Dermis blood vessel endothelial cell (primary cell): ENCODE measurements around the gene PEF1. TPM values are rescaled to one million over a fixed set of nuclear protein-coding genes. Genes with fewer than 3 reads are reported as not detected.
A peak's percentile ranks its signal among the peaks of the same experiment; 100 is the strongest.

ENCODE experiments used
- DNase-seq: peaks from one replicate; pipeline ENCODE4 v3.0.0; 2010
- total RNA-seq: library from RNA; depleted of rRNA; stranded (reverse); fragments of >200 nt; gene quantifications from 2 replicates; pipeline ENCODE4 v1.2.3, GENCODE V29; 2014

The PEF1 gene
- total RNA-seq, 1 donor from 2014 or later, result 159 TPM

DNA sequence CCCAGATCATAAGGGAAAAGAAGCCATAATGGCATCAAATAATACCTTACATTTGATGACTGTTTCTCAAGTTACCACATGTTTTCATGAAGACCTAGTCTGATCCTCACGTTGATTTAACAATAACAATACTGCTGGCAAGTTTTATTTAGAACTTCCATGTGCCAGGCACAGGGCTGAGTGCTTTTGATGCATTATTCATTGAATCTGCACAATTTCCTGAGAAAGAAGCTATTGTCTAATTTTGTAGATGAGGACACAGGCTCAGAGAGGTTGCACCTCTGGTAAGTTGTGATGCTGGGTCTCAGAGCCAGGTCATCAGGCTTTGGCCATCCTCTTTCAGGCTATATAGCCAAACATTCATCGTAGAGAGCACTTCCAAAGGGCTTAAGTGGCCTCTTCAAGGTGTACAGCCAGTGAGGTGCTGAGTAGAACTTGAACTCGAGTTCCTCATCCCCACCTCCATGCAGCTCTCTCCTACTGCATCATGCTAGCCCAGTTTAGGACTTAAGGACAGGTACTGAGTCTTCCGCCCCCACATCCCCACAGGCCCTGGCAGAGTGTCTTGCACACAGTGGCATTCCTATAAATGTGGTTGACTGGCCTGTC is 8.3 kb upstream of the PEF1 start:
- no peak for DNase-seq

DNA sequence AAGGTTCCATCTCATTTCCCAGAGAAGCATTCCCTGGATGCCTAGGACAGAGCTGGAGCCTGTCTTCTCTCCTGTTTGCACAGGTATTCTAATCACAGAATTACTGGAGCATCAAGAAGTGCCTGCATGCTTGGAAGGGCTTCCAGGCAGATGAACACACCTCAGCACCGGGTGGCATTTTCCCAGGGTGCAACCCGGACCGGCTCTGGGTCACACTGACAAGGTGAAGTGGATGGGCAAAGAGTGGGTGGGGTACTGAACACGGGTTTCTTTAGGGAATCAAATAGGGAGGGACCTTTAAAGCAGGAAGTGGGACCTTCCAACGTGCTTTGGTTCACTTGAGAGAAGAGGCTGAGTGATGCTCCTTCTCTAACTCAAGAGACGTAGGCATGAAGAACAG is 7.1 kb upstream of the PEF1 start:
- no peak for DNase-seq

DNA sequence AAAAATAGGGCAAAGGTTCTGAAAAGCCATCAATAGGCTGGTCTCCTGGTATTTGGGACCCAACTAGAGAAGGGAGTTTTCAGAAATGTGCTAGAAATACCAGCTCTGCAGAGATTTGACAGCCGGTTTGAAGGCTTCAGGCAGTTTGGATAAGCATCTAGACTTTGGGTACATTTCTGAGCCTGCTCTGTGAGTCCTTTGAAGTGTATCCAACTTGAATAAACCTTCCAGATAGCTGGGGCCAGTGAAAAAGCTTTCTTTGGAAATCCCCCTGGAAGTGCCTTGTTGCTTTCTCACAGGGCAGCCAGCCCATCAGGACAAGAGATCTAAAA is 6.4 kb upstream of the PEF1 start:
- DNase-seq, result no peak

- no peak for DNase-seq
Measured at GRCh38 chr1:31650161-31651088, 5.7 kb upstream of the PEF1 start.

GRCh38 chr1:31648641-31649357 is 4.1 kb upstream of the PEF1 start:
- no peak for DNase-seq

DNA sequence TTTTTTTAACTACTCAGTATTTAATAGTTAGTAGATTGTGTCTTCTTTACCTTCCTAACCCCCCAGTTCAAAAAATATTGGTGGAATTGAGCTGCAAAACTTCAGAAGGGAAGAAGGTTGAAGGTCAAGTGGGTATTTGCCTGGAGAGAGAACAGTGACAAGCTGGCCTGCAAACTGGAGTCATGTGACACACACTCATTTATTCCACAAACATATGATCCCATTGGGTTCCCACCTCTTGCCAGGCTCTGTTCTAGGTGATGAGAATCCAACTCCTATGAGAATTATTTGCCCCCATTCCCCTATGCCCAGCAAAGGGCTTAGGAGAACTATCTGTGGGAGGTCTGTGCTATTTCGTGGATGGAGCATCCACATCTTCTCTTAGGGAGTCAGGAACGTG is 3.5 kb upstream of the PEF1 start:
- no peak for DNase-seq

DNA sequence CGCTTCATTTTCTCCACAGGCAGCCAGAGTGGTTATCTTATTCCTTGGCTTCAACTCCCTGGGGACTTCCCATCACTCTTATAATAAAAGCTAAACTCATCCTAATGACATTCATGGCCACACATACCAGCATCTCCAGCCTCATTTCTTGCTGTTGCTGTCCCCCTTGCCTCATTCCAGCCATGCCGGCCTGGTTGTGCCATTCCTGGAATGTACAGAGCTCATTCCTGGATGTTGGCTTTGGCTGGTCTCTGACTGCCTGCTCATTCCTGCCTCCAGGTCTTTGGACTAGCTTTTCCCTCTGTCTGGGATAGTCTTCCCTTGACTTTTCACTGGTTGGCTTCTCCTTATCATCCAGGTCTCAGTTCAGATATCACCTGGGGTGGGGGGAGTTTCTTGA is 2.4 kb upstream of the PEF1 start:
- DNase-seq, result no peak

DNA sequence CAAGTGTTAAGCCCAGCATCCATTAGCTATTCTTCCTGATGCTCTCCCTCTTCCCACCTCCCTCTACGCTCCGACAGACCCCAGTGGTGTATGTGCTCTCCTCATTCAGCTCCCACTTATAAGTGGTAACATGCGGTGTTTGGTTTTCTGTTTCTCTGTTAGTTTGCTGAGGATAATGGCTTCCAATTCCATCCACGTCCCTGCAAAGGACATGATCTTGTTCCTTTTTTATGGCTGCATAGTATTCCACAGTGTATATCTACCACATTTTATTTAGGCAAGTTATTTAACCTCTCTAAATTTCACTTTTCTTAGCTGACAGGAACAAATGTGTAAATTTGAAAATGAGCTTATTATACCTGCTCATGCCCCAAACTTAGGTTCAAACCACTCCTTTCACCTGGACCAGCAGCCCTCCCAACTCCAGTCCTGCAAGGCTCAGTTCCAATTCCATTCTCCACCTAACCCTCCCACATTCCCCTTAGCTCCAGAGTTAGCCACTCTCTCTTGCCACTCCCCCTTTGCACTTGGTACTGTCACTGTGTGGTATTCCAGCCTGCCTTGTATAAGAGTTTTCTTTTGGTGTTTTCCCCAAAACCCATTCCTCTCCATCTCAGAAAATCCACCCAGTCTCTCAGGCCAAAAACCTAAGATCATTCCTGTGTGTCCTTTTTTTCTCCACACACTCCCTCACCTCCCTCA is 1.7 kb upstream of the PEF1 start:
- no peak for DNase-seq

DNA sequence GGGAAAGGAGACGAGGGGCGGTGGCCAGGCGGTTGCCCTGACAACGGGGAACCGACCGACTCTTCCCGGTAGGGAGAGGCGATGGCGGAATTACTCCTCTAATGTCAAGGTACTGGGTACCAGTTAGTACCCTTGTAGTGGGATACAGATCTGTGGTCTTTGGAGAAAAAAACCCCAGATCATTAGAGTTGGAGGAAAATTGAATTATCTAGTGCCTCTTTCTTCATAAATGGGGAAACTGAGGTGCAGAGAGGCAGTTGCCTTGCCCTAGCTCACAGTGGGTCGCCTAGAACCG is 545 bp upstream of the PEF1 start:
- DNase-seq, result no peak

DNA sequence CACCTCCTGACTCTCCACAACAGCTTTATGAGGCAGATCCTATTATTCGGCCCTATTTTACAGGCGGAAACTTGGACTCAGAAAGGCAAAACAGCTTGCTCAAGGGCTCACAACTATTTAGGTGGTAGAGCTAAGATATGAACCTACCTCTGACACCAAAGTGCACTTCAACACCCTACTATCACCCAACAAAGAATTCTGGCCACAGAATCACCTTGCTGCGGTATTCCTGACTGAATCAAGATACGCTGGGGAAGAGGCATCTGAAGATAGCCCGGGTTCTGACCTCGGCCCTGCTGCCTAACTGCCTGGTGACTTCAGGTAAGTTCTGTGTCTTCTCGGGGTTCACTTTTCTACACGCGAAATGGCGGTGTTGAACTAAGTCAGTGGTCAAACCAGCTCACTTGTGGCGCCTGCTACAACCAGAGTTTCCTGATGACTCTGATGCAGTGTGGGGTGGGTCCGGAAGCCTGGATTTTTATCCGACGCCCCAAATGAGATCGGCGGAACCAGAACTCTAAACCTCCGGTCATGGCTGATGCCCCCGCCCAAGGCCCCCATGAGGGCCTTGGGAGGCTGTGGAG is 608 bp downstream of the PEF1 start:
- no peak for DNase-seq

DNA sequence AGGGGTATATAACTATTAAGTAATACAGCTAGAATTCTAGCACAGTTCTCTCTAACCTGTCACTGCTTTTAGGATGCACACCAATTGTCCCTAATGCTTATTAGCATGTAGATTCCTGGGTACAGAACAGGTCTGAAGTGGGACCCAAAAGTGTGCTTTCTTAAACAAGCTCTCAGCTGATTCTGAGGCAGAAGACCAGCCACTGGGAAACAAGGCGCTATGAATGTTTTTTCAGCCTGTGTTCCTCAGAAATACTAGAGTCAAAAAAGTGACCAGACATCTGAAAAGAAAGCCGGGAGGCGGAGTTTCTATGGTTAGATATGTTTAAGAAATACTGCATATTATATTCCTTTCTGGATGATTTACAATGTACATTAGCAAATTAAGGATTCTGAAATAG is 1.8 kb downstream of the PEF1 start:
- DNase-seq, result no peak

- DNase-seq, result no peak
Measured at GRCh38 chr1:31642366-31642765, 2.3 kb downstream of the PEF1 start.

- DNase-seq, result peak; percentile 50
Measured at GRCh38 chr1:31640964-31641363, 3.7 kb downstream of the PEF1 start.

DNA sequence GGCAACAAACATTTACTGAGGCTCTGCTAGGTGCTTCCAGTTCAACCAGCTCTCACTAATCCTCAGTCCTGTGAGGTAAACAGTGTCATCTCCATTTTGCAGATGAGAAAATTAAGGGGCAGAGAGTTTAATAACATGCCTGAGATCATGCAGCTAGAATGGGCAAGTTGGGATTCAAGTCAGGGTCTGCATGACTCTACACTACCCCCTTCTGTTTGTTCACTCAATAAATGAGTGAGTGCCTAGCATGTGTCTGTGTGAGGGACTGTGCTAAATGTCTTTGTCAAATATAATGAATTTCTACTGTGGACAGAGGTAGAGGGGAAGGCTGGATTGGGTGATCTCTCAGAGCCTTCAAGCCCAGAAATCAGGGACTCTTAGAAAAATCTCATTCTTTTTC is 4.5 kb downstream of the PEF1 start:
- DNase-seq, result no peak

DNA sequence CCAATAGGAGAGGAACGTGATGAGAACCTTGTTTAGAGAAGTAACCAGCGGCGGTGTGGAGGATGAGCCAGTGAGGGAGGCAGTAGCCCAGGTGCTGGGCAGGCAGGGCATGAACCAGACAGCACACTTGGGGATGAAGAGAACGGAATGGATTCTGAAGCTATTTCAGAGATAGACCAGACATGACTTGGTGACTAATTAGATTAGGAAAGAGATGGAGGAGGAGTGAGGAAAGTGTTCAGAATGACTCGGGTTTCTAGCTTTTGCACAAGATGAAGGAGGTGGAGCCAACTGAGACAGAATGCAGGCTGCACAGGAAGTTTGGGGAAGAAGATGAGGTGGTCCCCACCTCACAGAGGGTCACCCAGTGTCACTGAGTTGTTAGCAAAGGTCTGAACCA is 5.1 kb downstream of the PEF1 start:
- no peak for DNase-seq

DNA sequence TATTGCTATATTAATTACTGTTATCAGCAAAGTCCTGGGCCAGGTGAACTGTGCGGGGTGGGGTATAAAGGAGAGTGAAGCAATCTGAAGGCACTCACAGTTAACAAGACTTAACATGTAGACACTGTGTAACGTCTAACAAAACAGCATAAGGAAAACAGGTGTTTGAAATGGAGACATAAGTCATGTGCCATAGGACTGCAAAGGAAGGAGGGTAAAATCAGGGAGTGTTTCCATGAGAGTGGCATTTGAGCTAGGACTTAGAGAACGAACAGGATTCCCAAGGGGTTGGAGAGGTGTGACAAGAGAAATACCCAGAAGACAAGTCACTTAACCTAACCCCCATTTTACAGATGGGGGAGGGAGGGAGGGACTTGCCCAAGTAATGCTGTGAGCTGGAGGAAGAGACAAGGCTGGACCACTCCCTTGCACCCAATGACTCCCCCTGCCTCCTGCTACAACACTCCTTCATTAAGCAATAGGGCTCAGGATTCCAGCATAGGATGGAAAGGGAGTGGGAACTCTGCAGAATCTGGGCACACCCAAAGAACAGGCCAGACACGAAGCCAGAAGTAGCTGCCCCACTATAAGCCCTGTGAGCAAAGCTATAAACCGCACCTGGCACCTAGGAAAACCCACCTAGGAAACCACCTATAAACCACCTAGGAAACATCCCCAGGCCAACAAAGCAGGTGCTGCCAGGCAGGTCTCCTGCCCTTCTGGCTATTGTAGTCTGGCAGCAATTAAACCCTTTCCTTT is 6.6 kb downstream of the PEF1 start:
- DNase-seq, result no peak

- DNase-seq, result peak; percentile 66
Measured at GRCh38 chr1:31633117-31633516, 11.6 kb downstream of the PEF1 start.

GRCh38 chr1:31632649-31633048 is 12.0 kb downstream of the PEF1 start:
- DNase-seq, result no peak

DNA sequence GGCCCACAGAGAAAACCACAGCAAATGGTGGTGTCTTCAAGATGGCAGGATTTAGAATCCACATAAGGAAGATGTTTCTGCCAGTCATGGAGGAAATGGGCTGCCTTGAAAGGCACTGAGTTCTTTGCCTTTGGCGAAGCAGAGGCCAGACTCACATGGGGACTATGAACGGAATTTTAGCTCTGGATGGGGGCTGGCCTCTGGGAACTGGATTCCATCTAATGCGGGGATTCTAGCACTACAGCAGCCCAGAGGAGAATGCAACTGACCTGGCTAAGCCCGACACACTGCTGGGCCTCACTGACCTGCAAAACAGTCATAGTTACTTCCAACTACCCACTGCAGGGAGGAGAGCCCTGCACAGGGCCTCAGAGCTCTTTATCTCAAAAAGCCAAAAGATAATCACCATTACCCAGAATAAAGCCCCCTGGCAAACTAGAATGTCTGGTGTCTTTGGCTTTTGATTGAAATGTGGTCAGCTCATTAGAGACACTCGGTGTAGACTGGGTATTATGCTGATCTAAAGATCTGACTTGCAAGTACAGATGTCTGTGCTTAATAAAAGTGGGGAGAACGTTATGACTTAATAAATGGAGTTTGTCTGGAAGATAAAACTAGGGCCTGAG is 15.6 kb downstream of the PEF1 start:
- DNase-seq, result no peak

DNA sequence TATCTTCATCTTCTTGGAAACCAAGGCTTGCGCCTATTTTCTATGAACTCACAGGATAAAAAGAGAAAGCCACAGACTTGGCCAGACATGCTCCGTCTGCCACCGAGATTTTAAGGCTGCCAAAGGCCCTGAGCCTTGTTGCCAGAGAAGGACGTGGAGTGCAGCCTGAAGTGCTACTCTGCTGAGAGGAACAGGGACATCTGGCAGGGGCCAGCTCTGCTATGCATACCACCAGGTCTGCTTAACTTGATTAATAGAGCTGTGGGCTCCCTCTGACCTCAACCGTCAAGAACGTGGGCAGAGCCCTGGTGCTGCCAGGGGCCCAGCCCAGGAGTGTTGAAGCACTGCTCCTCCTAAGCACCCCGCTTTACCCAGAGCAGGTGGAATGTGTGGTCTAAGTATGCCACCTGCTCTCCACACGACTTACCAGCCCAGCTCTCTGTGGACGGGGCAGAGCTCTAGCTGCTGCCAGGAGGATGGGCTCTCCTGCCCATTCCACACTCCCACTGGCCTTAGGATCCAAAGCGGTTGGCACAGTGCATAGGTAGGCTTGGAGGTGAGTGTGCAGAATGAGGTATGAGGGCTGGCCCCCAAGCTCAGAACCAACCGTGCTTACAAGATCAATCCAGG is 16.6 kb downstream of the PEF1 start:
- DNase-seq, result no peak

DNA sequence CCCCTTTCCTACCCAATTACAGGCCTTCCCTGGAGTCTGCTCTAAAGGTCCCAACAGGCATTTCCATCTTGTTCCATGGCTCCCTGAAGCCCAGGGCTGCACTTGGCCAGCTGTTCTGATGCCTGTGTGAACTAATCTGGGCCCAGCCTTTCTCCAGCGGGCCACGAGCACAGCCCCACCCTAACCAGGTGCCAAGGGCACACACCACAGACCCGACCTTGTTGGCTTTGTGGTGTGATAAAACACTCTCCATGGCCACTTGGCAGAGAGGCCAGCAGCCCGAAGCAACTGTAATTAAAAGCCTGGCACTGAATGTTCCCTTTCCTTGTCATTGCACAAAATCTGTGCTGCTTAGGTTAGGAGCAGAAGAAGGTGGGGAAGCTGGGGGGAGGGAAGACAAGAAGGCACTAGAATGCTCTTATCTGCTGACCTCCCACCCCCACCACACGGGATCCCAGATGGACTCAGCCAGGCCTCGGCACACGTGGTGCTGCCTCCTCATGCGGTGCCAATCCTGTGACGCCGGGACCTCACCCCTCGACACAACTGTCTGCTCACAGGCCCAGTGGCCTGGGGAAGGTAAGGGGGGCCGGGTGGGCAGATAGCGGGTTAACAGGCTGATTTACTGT is 17.3 kb downstream of the PEF1 start:
- DNase-seq, result no peak
